RCC 7860 (cell line): Measurements from ENCODE around the gene MAP2K4.

Experiments used
- DNase-seq: peaks from one replicate; pipeline ENCODE4 v3.0.0-alpha.2; 2015; ENCODE audit warnings: low spot score
- FAIRE-seq: peaks from 2 replicates; lab custom pipeline; 2012; peaks lifted over from hg19 to GRCh38; lab: Jason Lieb, UNC

MAP2K4 gene

GRCh38 chr17:12085076-12085949 lies 64.6 kb downstream of the MAP2K4 start:
- no peak for DNase-seq
- FAIRE-seq = no peak

GRCh38 chr17:12088035-12088434 lies 67.4 kb downstream of the MAP2K4 start:
- FAIRE-seq (no peak), DNase-seq (no peak)

GRCh38 chr17:12089809-12090384 lies 69.2 kb downstream of the MAP2K4 start:
- DNase-seq (peak; percentile 34), FAIRE-seq (peak; percentile 50)

- no peak for FAIRE-seq
- DNase-seq = no peak
These were observed 73.7 kb downstream of the MAP2K4 start for GRCh38 chr17:12094336-12094735.

GRCh38 chr17:12095522-12095921 lies 74.8 kb downstream of the MAP2K4 start:
- no peak for FAIRE-seq
- DNase-seq = no peak

GRCh38 chr17:12097326-12097725 lies 76.6 kb downstream of the MAP2K4 start:
- DNase-seq (no peak), FAIRE-seq (no peak)

- DNase-seq = no peak
- FAIRE-seq = no peak
These were observed 77.9 kb downstream of the MAP2K4 start for GRCh38 chr17:12098568-12098967.

- no peak for FAIRE-seq
These were observed 78.7 kb downstream of the MAP2K4 start for GRCh38 chr17:12099412-12099811.

GRCh38 chr17:12104831-12105230 lies 84.2 kb downstream of the MAP2K4 start:
- FAIRE-seq (no peak), DNase-seq (no peak)

More at GRCh38 chr17:12099412-12099811, 78.7 kb downstream of the MAP2K4 start:
- DNase-seq = no peak

- FAIRE-seq (no peak), DNase-seq (no peak)
These were observed 87.2 kb downstream of the MAP2K4 start for GRCh38 chr17:12107905-12108304.

- no peak for DNase-seq
- no peak for FAIRE-seq
These were observed 90.2 kb downstream of the MAP2K4 start for GRCh38 chr17:12110906-12111305.

- DNase-seq (no peak), FAIRE-seq (no peak)
These were observed 92.5 kb downstream of the MAP2K4 start for GRCh38 chr17:12113156-12113555.

- no peak for DNase-seq
- no peak for FAIRE-seq
These were observed 94.2 kb downstream of the MAP2K4 start for GRCh38 chr17:12114686-12115418.

GRCh38 chr17:12116143-12116542 lies 95.5 kb downstream of the MAP2K4 start:
- DNase-seq = no peak

GRCh38 chr17:12118617-12119016 lies 97.9 kb downstream of the MAP2K4 start:
- no peak for DNase-seq
- FAIRE-seq = no peak

More at GRCh38 chr17:12116143-12116542, 95.5 kb downstream of the MAP2K4 start:
- no peak for FAIRE-seq

- no peak for FAIRE-seq
These were observed 101.4 kb downstream of the MAP2K4 start for GRCh38 chr17:12122075-12122474.

GRCh38 chr17:12127177-12127576 lies 106.5 kb downstream of the MAP2K4 start:
- DNase-seq (no peak), FAIRE-seq (no peak)

More at GRCh38 chr17:12122075-12122474, 101.4 kb downstream of the MAP2K4 start:
- DNase-seq = no peak

- no peak for DNase-seq
These were observed 107.0 kb downstream of the MAP2K4 start for GRCh38 chr17:12127667-12128066.

GRCh38 chr17:12128946-12129345 lies 108.3 kb downstream of the MAP2K4 start:
- no peak for DNase-seq
- no peak for FAIRE-seq

More at GRCh38 chr17:12127667-12128066, 107.0 kb downstream of the MAP2K4 start:
- no peak for FAIRE-seq

- DNase-seq (no peak), FAIRE-seq (no peak)
These were observed 112.5 kb downstream of the MAP2K4 start for GRCh38 chr17:12133183-12133582.

- FAIRE-seq = no peak
These were observed 113.4 kb downstream of the MAP2K4 start for GRCh38 chr17:12134101-12134500.

More at GRCh38 chr17:12134101-12134500, 113.4 kb downstream of the MAP2K4 start:
- DNase-seq = no peak
